Esophagus muscularis mucosa (tissue), 4 donors: ENCODE data around the gene DBN1.

Source experiments
- CTCF ChIP-seq, 3 experiments: fragments of 200-600 bp in 2 of 3; fragments of 450-650 bp in 1 of 3; sonication (generic) in 2 of 3; IDR thresholded peaks; one replicate each; pipeline ENCODE4 v1.5.1; 2017 to 2019; ENCODE audit warnings: antibody characterized with exemption in 3 of 3, mild to moderate bottlenecking in 2 of 3, moderate library complexity in 1 of 3
- EP300 ChIP-seq: sonication (generic); formaldehyde crosslinking; IDR thresholded peaks from one replicate; pipeline ENCODE4 v1.6.1; 2017; ENCODE audit warnings: antibody characterized with exemption
- POLR2A ChIP-seq: fragments of 450-650 bp; IDR thresholded peaks from one replicate; pipeline ENCODE4 v1.6.1; 2017; ENCODE audit warnings: antibody characterized with exemption, moderate library complexity, mild to moderate bottlenecking, low read depth
- POLR2AphosphoS5 ChIP-seq, 2 donors: sonication (generic); formaldehyde crosslinking; IDR thresholded peaks; one replicate each; pipeline ENCODE4 v1.6.1; 2017; ENCODE audit warnings: antibody characterized with exemption in 2 of 2

DNA sequence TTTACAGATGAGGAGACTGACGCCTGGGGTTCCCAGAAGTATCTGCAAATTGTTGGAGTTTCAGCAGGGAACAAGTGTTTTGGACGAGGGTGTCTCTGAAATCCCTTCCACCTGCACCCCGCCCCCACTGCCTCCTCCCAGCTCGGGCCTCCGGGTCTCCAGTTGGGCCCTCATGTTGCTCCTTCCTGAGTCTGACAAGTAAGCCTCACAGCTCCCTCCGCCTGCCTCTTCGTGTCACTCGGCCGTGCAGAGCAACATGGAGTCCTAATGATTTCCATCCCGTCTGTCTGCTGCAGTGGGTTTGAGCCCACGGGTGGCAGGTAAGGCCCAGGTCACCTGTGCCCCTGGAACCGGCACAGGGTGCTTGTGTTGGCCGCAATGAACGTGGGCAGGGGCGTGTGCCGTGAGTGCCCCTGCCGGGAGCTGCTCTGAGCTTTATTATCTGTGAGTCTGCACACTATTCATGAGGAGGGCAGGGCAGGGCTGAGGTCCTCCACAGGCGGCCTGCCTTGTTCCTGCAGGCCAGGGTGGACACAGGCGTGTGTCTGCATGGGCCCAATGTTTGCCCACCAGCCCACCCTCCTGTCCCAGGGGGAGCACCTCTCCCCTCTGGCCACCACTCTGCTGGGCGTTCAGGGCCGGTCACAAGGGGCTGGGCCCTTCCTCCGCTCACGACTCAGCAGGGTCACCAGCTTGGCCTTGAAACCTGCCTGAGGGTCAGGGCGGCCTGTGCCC, 30.1 kb upstream of the DBN1 start:
- TF ChIP-seq CTCF (IDR thresholded peaks at IDR 0.05): no peak
- no peak for TF ChIP-seq POLR2A
- TF ChIP-seq POLR2AphosphoS5 (IDR thresholded peaks at IDR 0.05): no peak
- no peak for TF ChIP-seq EP300
